Right atrium auricular region (tissue), 2 donors: ENCODE measurements around the gene MAGEE1. TPM values are rescaled to one million over a fixed set of nuclear protein-coding genes. Genes with fewer than 3 reads are reported as not detected.
A peak's percentile ranks its signal among the peaks of the same experiment; 100 is the strongest.

Experiments
- DNase-seq: peaks from one replicate; pipeline ENCODE4 v3.0.0-alpha.2; 2019; ENCODE audit warnings: low spot score
- H3K27ac ChIP-seq, 2 donors: fragments of 200-600 bp; sonication (generic); 1 replicate in 1 of 2; 2 replicates in 1 of 2; pipeline ENCODE4 v1.5.1; 2016 to 2019
- H3K27me3 ChIP-seq, 2 donors: fragments of 200-600 bp; sonication (generic); one replicate each; pipeline versions ENCODE4 v1.5.1 to v1.6.0; 2017 to 2019
- H3K36me3 ChIP-seq: fragments of 200-600 bp; sonication (generic); one replicate; pipeline ENCODE4 v1.5.1; 2016
- H3K4me1 ChIP-seq, 2 donors: fragments of 200-600 bp; sonication (generic); one replicate each; pipeline versions ENCODE4 v1.5.1 to v1.6.0; 2017 to 2019
- H3K4me3 ChIP-seq, 2 donors: fragments of 200-600 bp; sonication (generic); 1 replicate in 1 of 2; 2 replicates in 1 of 2; pipeline ENCODE4 v1.5.1; 2017 to 2019; ENCODE audit warnings: mild to moderate bottlenecking in 1 of 2, moderate library complexity in 1 of 2
- H3K9me3 ChIP-seq, 2 donors: fragments of 200-600 bp; sonication (generic); one replicate each; pipeline ENCODE4 v1.5.1; 2019
- CTCF ChIP-seq, 2 donors: fragments of 200-600 bp; sonication (generic); IDR thresholded peaks; one replicate each; pipeline ENCODE4 v1.5.1; 2019; ENCODE audit warnings: antibody characterized with exemption in 2 of 2
- total RNA-seq, 2 donors: library from RNA; depleted of rRNA; stranded (reverse); fragments of >200 nt; gene quantifications; one replicate each; pipeline ENCODE4 v1.1.0, GENCODE V29; 2016

MAGEE1 gene
- 1 to 10 TPM; 2.0 to 2.3 TPM for total RNA-seq

DNA sequence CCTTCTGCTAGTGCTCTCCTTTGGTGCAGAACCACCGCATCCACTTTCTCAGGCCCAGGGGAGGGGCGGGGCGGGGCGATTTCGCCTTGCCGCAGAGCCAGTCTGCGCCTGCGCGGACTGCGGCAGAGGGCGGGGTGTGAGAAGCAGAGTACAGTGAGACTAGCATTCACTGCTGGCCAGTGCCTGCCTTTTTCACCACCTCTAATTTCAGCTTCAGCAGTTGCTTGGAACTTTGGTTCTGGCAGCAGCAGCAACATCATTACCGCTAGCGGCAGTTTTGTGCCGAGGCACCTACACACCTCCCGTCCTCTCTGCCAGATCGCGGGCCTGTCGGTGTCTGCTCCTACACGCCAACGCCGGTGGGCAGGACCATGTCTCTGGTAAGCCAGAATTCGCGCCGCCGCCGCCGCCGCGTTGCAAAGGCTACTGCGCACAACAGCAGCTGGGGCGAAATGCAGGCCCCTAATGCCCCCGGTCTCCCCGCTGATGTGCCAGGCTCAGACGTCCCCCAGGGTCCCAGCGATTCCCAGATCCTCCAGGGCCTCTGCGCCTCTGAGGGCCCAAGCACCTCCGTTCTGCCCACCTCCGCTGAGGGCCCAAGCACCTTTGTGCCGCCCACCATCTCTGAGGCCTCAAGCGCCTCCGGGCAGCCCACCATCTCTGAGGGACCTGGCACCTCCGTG lies at the start of gene MAGEE1:
Gene MAGEE1 (plus strand): TSS at position 151 of the 683 bp plus-strand sequence. CDS start 221 bp downstream, at position 372.
- H3K27me3 ChIP-seq = no peaks in the 10 kb centered on the region
- peak; percentile 70 for DNase-seq
- H3K4me1 ChIP-seq = no peaks in the 10 kb centered on the region
- peak within 1 kb of the TSS; percentile 56 to 66 for H3K4me3 ChIP-seq
- no peak for TF ChIP-seq CTCF (IDR thresholded peaks at IDR 0.05)
- peak within 1 kb of the TSS; percentile 45 to 46 for H3K27ac ChIP-seq
- no peaks in the 10 kb centered on the region for H3K36me3 ChIP-seq
- H3K9me3 ChIP-seq = no peaks in the 10 kb centered on the region

GRCh38 chrX:76398970-76399369 lies 28.5 kb upstream of the MAGEE1 start:
- Histone ChIP-seq H3K9me3 (peaks cover 0 to 6% of the 10 kb centered on the region in 2 donors), H3K4me1 (no peaks in the 10 kb centered on the region), H3K27me3 (no peaks in the 10 kb centered on the region), H3K27ac (no peak overlapping the region), H3K36me3 (no peaks in the 10 kb centered on the region), H3K4me3 (no peak overlapping the region)
- DNase-seq = no peak
- TF ChIP-seq CTCF (IDR thresholded peaks at IDR 0.05) = no peak

- TF ChIP-seq CTCF (IDR thresholded peaks at IDR 0.05) = no peak
- no peaks in the 10 kb centered on the region for H3K27me3 ChIP-seq
- no peaks in the 10 kb centered on the region for H3K36me3 ChIP-seq
- DNase-seq = no peak
- H3K9me3 ChIP-seq = no peaks in the 10 kb centered on the region
- no peaks in the 10 kb centered on the region for H3K4me1 ChIP-seq
- H3K27ac ChIP-seq = no peak overlapping the region
- H3K4me3 ChIP-seq = no peak overlapping the region
These were observed 19.7 kb upstream of the MAGEE1 start for GRCh38 chrX:76407795-76408194.

GRCh38 chrX:76420237-76420636 lies 7.3 kb upstream of the MAGEE1 start:
- Histone ChIP-seq H3K27ac (no peak overlapping the region), H3K4me1 (no peaks in the 10 kb centered on the region), H3K36me3 (no peaks in the 10 kb centered on the region), H3K4me3 (no peak overlapping the region), H3K9me3 (no peaks in the 10 kb centered on the region), H3K27me3 (no peaks in the 10 kb centered on the region)
- no peak for DNase-seq
- TF ChIP-seq CTCF (IDR thresholded peaks at IDR 0.05) = peak in 1 of 2 donors; percentile 30

DNA sequence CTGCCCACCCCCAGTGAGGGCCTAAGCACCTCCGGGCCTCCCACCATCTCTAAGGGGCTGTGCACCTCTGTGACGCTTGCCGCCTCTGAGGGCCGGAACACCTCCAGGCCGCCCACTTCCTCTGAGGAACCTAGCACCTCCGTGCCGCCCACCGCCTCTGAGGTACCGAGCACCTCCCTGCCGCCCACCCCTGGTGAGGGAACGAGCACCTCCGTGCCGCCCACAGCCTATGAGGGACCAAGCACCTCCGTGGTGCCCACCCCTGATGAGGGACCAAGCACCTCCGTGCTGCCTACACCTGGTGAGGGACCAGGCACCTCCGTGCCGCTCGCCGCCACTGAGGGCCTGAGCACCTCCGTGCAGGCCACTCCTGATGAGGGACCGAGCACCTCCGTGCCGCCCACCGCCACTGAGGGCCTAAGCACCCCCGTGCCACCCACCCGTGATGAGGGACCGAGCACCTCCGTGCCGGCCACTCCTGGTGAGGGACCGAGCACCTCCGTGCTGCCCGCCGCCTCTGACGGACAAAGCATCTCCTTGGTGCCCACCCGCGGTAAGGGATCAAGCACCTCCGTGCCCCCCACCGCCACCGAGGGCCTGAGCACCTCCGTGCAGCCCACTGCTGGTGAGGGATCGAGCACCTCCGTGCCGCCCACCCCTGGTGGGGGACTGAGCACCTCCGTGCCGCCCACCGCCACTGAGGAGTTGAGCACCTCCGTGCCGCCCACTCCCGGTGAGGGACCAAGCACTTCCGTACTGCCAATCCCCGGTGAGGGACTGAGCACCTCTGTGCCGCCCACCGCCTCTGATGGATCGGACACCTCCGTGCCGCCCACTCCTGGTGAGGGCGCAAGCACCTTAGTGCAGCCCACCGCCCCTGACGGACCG lies 977 bp downstream of the MAGEE1 start:
- Histone ChIP-seq H3K4me1 (no peaks in the 10 kb centered on the region), H3K27ac (peak overlapping the region in 1 of 2 donors; percentile 46), H3K36me3 (no peaks in the 10 kb centered on the region), H3K9me3 (no peaks in the 10 kb centered on the region), H3K27me3 (no peaks in the 10 kb centered on the region), H3K4me3 (peak overlapping the region; percentile 56 to 66)
- TF ChIP-seq CTCF (IDR thresholded peaks at IDR 0.05) = no peak
- DNase-seq = no peak
